Astrocyte (in vitro differentiated cells and primary cell): ENCODE data around the gene ZNF718. TPM values are rescaled to one million over a fixed set of nuclear protein-coding genes. Genes with fewer than 3 reads are reported as not detected.
"Not testable (repeated sequence)": the region's sequence is repeated elsewhere in the genome, so short reads cannot be mapped to it uniquely, and the experiment has no call there.

ENCODE experiments used
- DNase-seq: peaks from one replicate; pipeline ENCODE4 v3.0.0-alpha.2; 2010; ENCODE audit warnings: low read depth
- FAIRE-seq: peaks from 2 replicates; lab custom pipeline; 2011; peaks lifted over from hg19 to GRCh38; lab: Jason Lieb, UNC
- H2AFZ ChIP-seq: 2 replicates; pipeline ENCODE4 v1.6.0; 2012; ENCODE audit warnings: low read depth, low read length, inconsistent platforms
- H3K27ac ChIP-seq: 2 replicates; pipeline ENCODE4 v1.5.1; 2011; ENCODE audit warnings: low read depth, low read length, inconsistent platforms
- H3K27me3 ChIP-seq: 2 replicates; pipeline ENCODE4 v1.6.0; 2011; ENCODE audit warnings: low read length, inconsistent platforms; ENCODE audit not compliant: insufficient read depth
- H3K36me3 ChIP-seq: 2 replicates; pipeline ENCODE4 v1.5.1; 2011; ENCODE audit warnings: low read length, inconsistent platforms; ENCODE audit not compliant: insufficient read depth
- H3K4me1 ChIP-seq: 2 replicates; pipeline ENCODE4 v1.5.1; 2011; ENCODE audit warnings: low read length, inconsistent platforms; ENCODE audit not compliant: insufficient read depth
- H3K4me2 ChIP-seq: 2 replicates; pipeline ENCODE4 v1.6.0; 2012; ENCODE audit warnings: low read length, inconsistent platforms
- H3K4me3 ChIP-seq: 2 replicates; pipeline ENCODE4 v1.5.1; 2011; ENCODE audit warnings: low read depth, mild to moderate bottlenecking, low read length, inconsistent platforms; ENCODE audit not compliant: insufficient read depth
- H3K79me2 ChIP-seq: 2 replicates; pipeline ENCODE4 v1.6.0; 2012; ENCODE audit warnings: mild to moderate bottlenecking, low read length, inconsistent platforms; ENCODE audit not compliant: insufficient read depth
- H3K9ac ChIP-seq: 2 replicates; pipeline ENCODE4 v1.6.0; 2012; ENCODE audit warnings: mild to moderate bottlenecking, low read length, inconsistent platforms
- H3K9me3 ChIP-seq: 2 replicates; pipeline ENCODE4 v1.5.1; 2012; ENCODE audit warnings: low read depth, mild to moderate bottlenecking, low read length, inconsistent platforms; ENCODE audit not compliant: insufficient read depth
- H4K20me1 ChIP-seq: 2 replicates; pipeline ENCODE4 v1.6.0; 2012; ENCODE audit warnings: low read length, inconsistent platforms; ENCODE audit not compliant: insufficient read depth
- H3K27ac Mint-ChIP-seq: one replicate; pipeline ENCODE4 v1.8.0; 2021; ENCODE audit warnings: mild to moderate bottlenecking, mixed read lengths; ENCODE audit not compliant: unreplicated experiment
- H3K27me3 Mint-ChIP-seq: one replicate; pipeline ENCODE4 v1.8.0; 2021; ENCODE audit warnings: low read depth, mixed read lengths; ENCODE audit not compliant: unreplicated experiment
- H3K36me3 Mint-ChIP-seq: one replicate; pipeline ENCODE4 v1.8.0; 2021; ENCODE audit warnings: low read depth, mixed read lengths; ENCODE audit not compliant: unreplicated experiment
- H3K4me1 Mint-ChIP-seq: one replicate; pipeline ENCODE4 v1.8.0; 2021; ENCODE audit warnings: low read depth, mixed read lengths; ENCODE audit not compliant: unreplicated experiment
- H3K4me3 Mint-ChIP-seq: one replicate; pipeline ENCODE4 v1.8.0; 2021; ENCODE audit warnings: mild to moderate bottlenecking, moderate library complexity, mixed read lengths; ENCODE audit not compliant: unreplicated experiment
- H3K9me3 Mint-ChIP-seq: one replicate; pipeline ENCODE4 v1.8.0; 2021; ENCODE audit warnings: mild to moderate bottlenecking, mixed read lengths; ENCODE audit not compliant: unreplicated experiment
- CTCF ChIP-seq: IDR thresholded peaks from 2 replicates; pipeline ENCODE4 v1.5.1; 2011; ENCODE audit warnings: low read depth, mild to moderate bottlenecking, inconsistent platforms, low read length, moderate library complexity; ENCODE audit not compliant: insufficient read depth
- EZH2 ChIP-seq: IDR thresholded peaks from 2 replicates; pipeline ENCODE4 v1.6.1; 2012; ENCODE audit warnings: mild to moderate bottlenecking, low read length, inconsistent platforms; ENCODE audit not compliant: insufficient read depth
- total RNA-seq: library from RNA; stranded (reverse); gene quantifications from 2 replicates; pipeline ENCODE4 v1.2.1, GENCODE V29; 2021

ZNF718 gene
- total RNA-seq, 1 donor from 2014 or later: 7.7 TPM

- FAIRE-seq: no peak
- Histone ChIP-seq H3K4me3 (no peak overlapping the region), H3K4me2 (no peak overlapping the region)
These were observed 80.9 kb downstream of the ZNF718 start for GRCh38 chr4:205097-205756.

DNA sequence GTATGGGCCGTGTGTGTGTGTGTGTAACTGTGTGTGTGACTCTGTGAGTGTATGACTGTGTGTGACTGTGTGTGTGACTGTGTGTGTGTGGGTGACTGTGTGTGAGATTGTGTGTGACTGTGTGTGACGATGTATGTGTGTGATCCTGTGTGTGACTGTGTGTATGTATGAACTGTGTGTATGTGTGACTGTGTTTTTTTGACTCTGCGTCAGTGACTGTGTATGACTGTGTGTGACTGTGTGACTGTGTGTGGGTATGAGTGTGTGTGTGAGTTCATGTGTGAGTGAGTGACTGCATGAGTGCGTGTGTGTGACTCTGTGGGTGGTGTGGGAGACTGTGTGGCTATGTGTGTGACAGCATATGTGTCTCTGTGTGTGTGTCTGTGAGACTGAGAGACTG lies 81.8 kb downstream of the ZNF718 start:
- no peak overlapping the region for H3K27ac ChIP-seq

More at GRCh38 chr4:205097-205756, 80.9 kb downstream of the ZNF718 start:
- Histone ChIP-seq H3K27me3 (no peaks in the 10 kb centered on the region), H4K20me1 (no peaks in the 10 kb centered on the region), H2AFZ (no peak overlapping the region), H3K9ac (no peak overlapping the region), H3K27ac (no peak overlapping the region), H3K36me3 (no peaks in the 10 kb centered on the region), H3K4me1 (no peaks in the 10 kb centered on the region), H3K79me2 (no peaks in the 10 kb centered on the region), H3K9me3 (peaks cover 24% of the 10 kb centered on the region)
- no peaks in the 10 kb centered on the region for H3K27me3 Mint-ChIP-seq
- H3K36me3 Mint-ChIP-seq: peaks cover 21% of the 10 kb centered on the region
- H3K9me3 Mint-ChIP-seq: peaks cover 31% of the 10 kb centered on the region
- TF ChIP-seq CTCF: no peak
- TF ChIP-seq EZH2: no peak
- H3K27ac Mint-ChIP-seq: no peak overlapping the region
- DNase-seq: no peak
- H3K4me3 Mint-ChIP-seq: no peak overlapping the region
- no peaks in the 10 kb centered on the region for H3K4me1 Mint-ChIP-seq

DNA sequence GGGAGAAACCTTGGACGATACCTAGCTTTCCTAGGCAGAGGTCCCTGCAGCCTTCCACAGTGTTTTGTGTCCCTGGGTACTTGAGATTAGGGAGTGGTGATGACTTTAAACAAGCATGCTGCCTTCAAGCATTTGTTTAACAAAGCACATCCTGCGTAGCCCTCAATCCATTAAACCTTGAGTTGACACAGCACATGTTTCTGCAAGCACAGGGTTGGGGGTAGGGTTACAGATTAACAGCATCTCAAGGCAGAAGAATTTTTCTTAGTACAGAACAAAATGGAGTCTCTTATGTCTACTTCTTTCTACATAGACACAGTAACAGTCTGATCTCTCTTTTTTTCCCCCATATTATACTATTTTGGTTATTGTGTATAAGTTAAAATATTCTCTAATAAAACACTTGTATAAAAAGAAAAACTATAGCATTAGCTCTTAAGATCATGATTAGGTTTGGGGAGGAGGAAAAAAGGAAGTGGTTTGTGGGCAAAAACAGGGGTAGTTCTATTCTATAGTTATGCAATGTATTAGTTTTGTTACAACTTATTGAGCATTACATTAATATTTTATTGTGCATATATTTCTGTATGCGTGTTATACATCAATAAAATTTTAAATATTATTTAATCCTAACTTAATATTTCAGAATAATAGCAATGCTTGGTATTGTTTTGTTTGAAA lies 84.3 kb downstream of the ZNF718 start:
- peaks cover 22% of the 10 kb centered on the region for H3K9me3 ChIP-seq
- H3K9ac ChIP-seq, DNase-seq, H3K4me3 Mint-ChIP-seq, H3K27ac Mint-ChIP-seq, H3K79me2 ChIP-seq, H3K36me3 ChIP-seq, H4K20me1 ChIP-seq, H3K4me1 ChIP-seq, H3K4me1 Mint-ChIP-seq, H3K27ac ChIP-seq, H2AFZ ChIP-seq, H3K4me3 ChIP-seq, H3K4me2 ChIP-seq, FAIRE-seq, H3K27me3 ChIP-seq, H3K27me3 Mint-ChIP-seq: not testable (repeated sequence)
- H3K9me3 Mint-ChIP-seq: peaks cover 15% of the 10 kb centered on the region
- peaks cover 22% of the 10 kb centered on the region for H3K36me3 Mint-ChIP-seq

More for the DNA sequence above, 81.8 kb downstream of the ZNF718 start:
- no peak for FAIRE-seq
- no peaks in the 10 kb centered on the region for H3K36me3 ChIP-seq
- no peak overlapping the region for H3K4me3 ChIP-seq
- TF ChIP-seq EZH2 (no peak), CTCF (no peak)
- Mint-ChIP-seq H3K9me3 (peaks cover 29% of the 10 kb centered on the region), H3K27me3 (no peaks in the 10 kb centered on the region), H3K4me3 (no peak overlapping the region), H3K36me3 (peaks cover 21% of the 10 kb centered on the region), H3K4me1 (no peaks in the 10 kb centered on the region), H3K27ac (no peak overlapping the region)
- H3K79me2 ChIP-seq: no peaks in the 10 kb centered on the region
- no peak for DNase-seq
- no peak overlapping the region for H3K4me2 ChIP-seq
- no peak overlapping the region for H2AFZ ChIP-seq
- no peaks in the 10 kb centered on the region for H3K4me1 ChIP-seq
- no peaks in the 10 kb centered on the region for H4K20me1 ChIP-seq
- H3K9ac ChIP-seq: no peak overlapping the region
- peaks cover 24% of the 10 kb centered on the region for H3K9me3 ChIP-seq
- no peaks in the 10 kb centered on the region for H3K27me3 ChIP-seq
